ENCODE results near the gene ATP8A1. TPM values are rescaled to one million over a fixed set of nuclear protein-coding genes. Genes with fewer than 3 reads are reported as not detected.

ATP8A1 gene
- total RNA-seq: 1.5 and 2.3 TPM in 2 replicates

DNA sequence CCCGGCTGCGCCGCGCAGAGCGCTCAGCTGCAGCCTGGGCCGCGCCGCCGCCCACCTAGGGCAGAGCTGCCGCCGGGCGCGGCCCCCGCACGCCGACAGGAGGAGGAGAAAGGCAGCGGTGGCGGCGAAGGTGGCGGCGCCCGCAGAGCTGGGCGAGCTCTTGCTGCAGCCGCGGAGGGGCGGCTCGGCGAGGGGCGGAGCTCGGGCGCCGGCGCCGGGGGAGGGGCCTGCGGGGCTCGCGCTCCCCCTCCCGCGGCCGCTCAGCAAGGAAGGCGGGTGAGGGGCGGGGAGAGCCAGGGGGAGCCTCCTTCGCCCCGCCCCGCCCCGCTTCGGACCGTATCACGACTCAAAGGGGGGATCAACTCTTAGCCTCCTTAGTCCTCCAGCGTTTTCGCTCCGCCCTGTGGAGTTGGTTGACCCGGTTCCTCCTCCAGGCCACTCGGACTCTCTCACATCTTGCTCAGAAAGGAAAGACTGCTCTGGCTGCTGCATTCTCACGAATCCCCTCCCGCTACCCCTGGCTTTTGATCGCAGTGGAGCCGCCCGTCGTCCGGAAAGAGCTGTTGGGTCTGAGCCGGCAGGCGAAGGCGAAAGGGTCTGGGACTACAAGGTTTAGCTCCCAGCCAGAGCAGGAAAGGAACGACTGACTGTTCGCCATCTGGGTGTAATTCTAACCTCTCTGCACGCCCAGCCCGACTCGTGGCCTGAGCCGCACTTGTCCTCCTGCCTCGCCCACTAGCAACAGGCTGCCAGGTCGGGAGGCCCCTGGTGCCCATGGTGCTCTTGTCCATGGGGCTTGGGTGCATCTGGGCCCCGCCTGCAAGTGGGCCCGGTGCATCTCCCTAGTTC, at the start of gene ATP8A1:
Gene ATP8A1 (minus strand): TSS at position 162 of the 849 bp plus-strand sequence. CDS start 232 bp downstream, outside the sequence.

DNA sequence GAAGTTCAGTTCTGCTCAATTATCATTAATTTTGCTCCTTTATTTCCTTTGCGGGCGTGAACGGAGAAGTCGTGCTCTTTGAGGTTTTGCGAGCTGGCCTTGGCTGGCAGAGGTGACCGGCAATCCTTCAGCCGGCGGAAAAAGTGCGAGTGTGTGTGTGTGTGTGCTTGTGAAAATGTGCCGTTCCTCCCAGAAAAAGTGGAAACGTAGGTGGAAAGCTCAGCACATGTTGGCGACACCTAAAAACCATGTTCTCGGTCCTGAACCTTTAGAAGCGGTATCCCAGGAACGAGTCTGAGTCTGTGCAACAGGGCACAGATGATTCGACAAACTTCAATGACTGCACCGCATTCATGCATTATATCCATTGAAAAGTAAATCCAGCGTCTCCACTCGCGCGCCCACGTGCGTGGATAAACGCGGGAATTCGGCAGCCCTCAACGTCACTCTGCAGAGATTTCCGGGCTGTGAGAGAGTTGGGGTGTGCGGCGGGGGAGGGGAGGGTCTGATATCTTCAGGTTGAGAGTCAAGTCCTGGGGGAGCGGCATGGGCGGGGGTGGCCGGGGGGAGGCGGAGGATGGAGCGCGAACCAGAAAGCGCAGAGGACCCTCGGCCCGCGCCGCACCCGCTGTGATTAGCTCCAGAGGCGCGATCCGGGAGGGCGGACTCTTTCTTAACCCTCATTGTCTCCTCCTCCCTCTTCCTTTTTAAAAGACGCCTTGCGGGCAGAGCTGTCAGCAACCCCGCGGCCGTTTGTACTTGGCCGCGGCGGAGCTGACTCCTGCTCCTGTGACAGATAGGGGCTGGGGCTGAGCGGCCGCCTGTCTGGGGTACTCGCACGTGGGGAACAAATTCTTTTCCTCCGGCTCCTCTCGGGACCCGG, 259.9 kb downstream of the ATP8A1 start, which contains the start of gene SHISA3:
Gene SHISA3 (plus strand): TSS at position 737 of the 883 bp plus-strand sequence. CDS start 569 bp downstream, outside the sequence.

Other genes with a start within 250 kb of the ATP8A1 start
- not detected in 2 replicates for gene GRXCR1, start 235.6 kb upstream of the ATP8A1 start, total RNA-seq

Data from cardiac atrium fibroblast (primary cell).